ENCODE data around the gene GRXCR2. TPM values are rescaled to one million over a fixed set of nuclear protein-coding genes. Genes with fewer than 3 reads are reported as not detected.

GRXCR2 gene
- total RNA-seq, 1 donor from 2014 or later, result not detected

Other genes starting within 250 kb of the GRXCR2 start
- 59.5 TPM for gene PRELID2, start 37.7 kb downstream of the GRXCR2 start, total RNA-seq
- 3.7 TPM for gene SH3RF2, start 63.6 kb upstream of the GRXCR2 start, total RNA-seq
- not detected for gene PLAC8L1, start 232.6 kb upstream of the GRXCR2 start, total RNA-seq